ENCODE measurements around the gene CDHR1. TPM values are rescaled to one million over a fixed set of nuclear protein-coding genes. Genes with fewer than 3 reads are reported as not detected.

CDHR1 gene
- total RNA-seq, 4 donors from 2014 or later, result 0.27 TPM; not detected in 3

GRCh38 chr10:84226616-84227015 is 32.3 kb downstream of the CDHR1 start:
- Histone ChIP-seq H3K27ac (no peak overlapping the region), H3K36me3 (no peaks in the 10 kb centered on the region), H3K4me1 (no peaks in the 10 kb centered on the region), H3K27me3 (no peaks in the 10 kb centered on the region), H3K9me3 (no peaks in the 10 kb centered on the region), H3K4me3 (no peak overlapping the region)
- intact Hi-C loops (cut with DNase I; ENCODE audit: low total_unique reads), result no loop called here
- in situ Hi-C loops (cut with MboI; ENCODE audit: low sequenced_read_pairs in 4 of 4), result no loop called here
- ATAC-seq, result no peak
- DNase-seq, result no peak
- TF ChIP-seq POLR2A (IDR thresholded peaks at IDR 0.05), result no peak
- TF ChIP-seq, protein P1, sequence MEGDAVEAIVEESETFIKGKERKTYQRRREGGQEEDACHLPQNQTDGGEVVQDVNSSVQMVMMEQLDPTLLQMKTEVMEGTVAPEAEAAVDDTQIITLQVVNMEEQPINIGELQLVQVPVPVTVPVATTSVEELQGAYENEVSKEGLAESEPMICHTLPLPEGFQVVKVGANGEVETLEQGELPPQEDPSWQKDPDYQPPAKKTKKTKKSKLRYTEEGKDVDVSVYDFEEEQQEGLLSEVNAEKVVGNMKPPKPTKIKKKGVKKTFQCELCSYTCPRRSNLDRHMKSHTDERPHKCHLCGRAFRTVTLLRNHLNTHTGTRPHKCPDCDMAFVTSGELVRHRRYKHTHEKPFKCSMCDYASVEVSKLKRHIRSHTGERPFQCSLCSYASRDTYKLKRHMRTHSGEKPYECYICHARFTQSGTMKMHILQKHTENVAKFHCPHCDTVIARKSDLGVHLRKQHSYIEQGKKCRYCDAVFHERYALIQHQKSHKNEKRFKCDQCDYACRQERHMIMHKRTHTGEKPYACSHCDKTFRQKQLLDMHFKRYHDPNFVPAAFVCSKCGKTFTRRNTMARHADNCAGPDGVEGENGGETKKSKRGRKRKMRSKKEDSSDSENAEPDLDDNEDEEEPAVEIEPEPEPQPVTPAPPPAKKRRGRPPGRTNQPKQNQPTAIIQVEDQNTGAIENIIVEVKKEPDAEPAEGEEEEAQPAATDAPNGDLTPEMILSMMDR (IDR thresholded peaks at IDR 0.05 in 4 of 5, conservative IDR thresholded peaks at IDR 0.05 in 1 of 5), result no peak

GRCh38 chr10:84227810-84228209 is 33.5 kb downstream of the CDHR1 start:
- in situ Hi-C loops (cut with MboI; ENCODE audit: low sequenced_read_pairs in 4 of 4), result no loop called here
- H3K4me1 ChIP-seq, result no peaks in the 10 kb centered on the region
- no peaks in the 10 kb centered on the region for H3K9me3 ChIP-seq
- DNase-seq, result no peak
- ATAC-seq, result no peak
- intact Hi-C loops (cut with DNase I; ENCODE audit: low total_unique reads), result no loop called here
- no peak overlapping the region for H3K27ac ChIP-seq
- TF ChIP-seq POLR2A (IDR thresholded peaks at IDR 0.05), result no peak
- TF ChIP-seq, protein P1 (IDR thresholded peaks at IDR 0.05 in 4 of 5, conservative IDR thresholded peaks at IDR 0.05 in 1 of 5), result no peak
- no peak overlapping the region for H3K4me3 ChIP-seq
- H3K36me3 ChIP-seq, result no peaks in the 10 kb centered on the region
- no peaks in the 10 kb centered on the region for H3K27me3 ChIP-seq

- Histone ChIP-seq H3K4me3 (no peak overlapping the region), H3K9me3 (no peaks in the 10 kb centered on the region), H3K36me3 (no peaks in the 10 kb centered on the region), H3K4me1 (no peaks in the 10 kb centered on the region), H3K27me3 (no peaks in the 10 kb centered on the region), H3K27ac (no peak overlapping the region)
- TF ChIP-seq, protein P1 (IDR thresholded peaks at IDR 0.05 in 4 of 5, conservative IDR thresholded peaks at IDR 0.05 in 1 of 5), result no peak
- TF ChIP-seq POLR2A (IDR thresholded peaks at IDR 0.05), result no peak
- DNase-seq (peak in 1 of 2 donors; percentile 42), ATAC-seq (peak; percentile 50 to 69)
- in situ Hi-C loops (cut with MboI; ENCODE audit: low sequenced_read_pairs in 4 of 4) (no loop called here), intact Hi-C loops (cut with DNase I; ENCODE audit: low total_unique reads) (no loop called here)
Observed at GRCh38 chr10:84230359-84230758, 36.0 kb downstream of the CDHR1 start.

GRCh38 chr10:84232376-84232775 is 38.0 kb downstream of the CDHR1 start:
- ATAC-seq, result no peak
- Histone ChIP-seq H3K36me3 (no peaks in the 10 kb centered on the region), H3K27ac (no peak overlapping the region), H3K9me3 (no peaks in the 10 kb centered on the region), H3K4me1 (no peaks in the 10 kb centered on the region), H3K27me3 (peaks cover 0 to 4% (median 0%) of the 10 kb centered on the region in 3 donors), H3K4me3 (no peak overlapping the region)
- DNase-seq, result no peak
- in situ Hi-C loops (cut with MboI; ENCODE audit: low sequenced_read_pairs in 4 of 4), result no loop called here
- intact Hi-C loops (cut with DNase I; ENCODE audit: low total_unique reads), result no loop called here
- TF ChIP-seq POLR2A (IDR thresholded peaks at IDR 0.05), result no peak
- TF ChIP-seq, protein P1 (IDR thresholded peaks at IDR 0.05 in 4 of 5, conservative IDR thresholded peaks at IDR 0.05 in 1 of 5), result no peak

DNA sequence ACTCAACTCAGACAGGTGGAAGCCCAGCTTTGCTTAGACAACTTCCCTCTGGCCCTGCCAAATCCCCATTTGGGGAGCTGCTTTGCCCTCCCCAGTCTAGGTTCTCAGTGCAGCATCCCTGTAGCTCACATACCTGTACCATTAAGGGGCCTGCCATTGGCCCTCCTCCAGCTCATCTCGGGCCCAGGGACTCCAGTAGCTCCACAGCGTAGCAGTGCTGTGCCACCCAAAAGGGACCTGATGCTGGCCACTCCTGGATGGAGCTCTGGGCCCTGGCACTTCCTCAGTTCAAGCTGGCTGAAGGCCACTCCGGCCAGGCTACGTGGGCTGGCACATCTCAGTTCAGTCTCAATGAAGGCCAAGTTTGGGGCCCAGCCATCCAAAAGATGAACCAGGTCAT is 39.6 kb downstream of the CDHR1 start:
- no peak for TF ChIP-seq POLR2A (IDR thresholded peaks at IDR 0.05)
- TF ChIP-seq, protein P1 (IDR thresholded peaks at IDR 0.05 in 4 of 5, conservative IDR thresholded peaks at IDR 0.05 in 1 of 5), result no peak
- H3K9me3 ChIP-seq, result no peaks in the 10 kb centered on the region
- ATAC-seq, result no peak

More for the DNA sequence above, 39.6 kb downstream of the CDHR1 start:
- H3K27ac ChIP-seq, result no peak overlapping the region
- H3K4me1 ChIP-seq, result no peaks in the 10 kb centered on the region
- peaks cover 0 to 4% (median 2%) of the 10 kb centered on the region in 3 donors for H3K27me3 ChIP-seq
- intact Hi-C loops (cut with DNase I; ENCODE audit: low total_unique reads) (no loop called here), in situ Hi-C loops (cut with MboI; ENCODE audit: low sequenced_read_pairs in 4 of 4) (no loop called here)
- DNase-seq, result no peak
- no peaks in the 10 kb centered on the region for H3K36me3 ChIP-seq
- H3K4me3 ChIP-seq, result no peak overlapping the region

Measured in gastrocnemius medialis (tissue), 4 donors.